GM12891 (cell line): ENCODE results near the gene GPBAR1.
A peak's percentile ranks its signal among the peaks of the same experiment; 100 is the strongest.

Source experiments
- DNase-seq: peaks from one replicate; pipeline ENCODE4 v3.0.0; 2011; ENCODE audit warnings: low spot score; ENCODE audit not compliant: insufficient read length
- FAIRE-seq: peaks from 2 replicates; lab custom pipeline; 2011; peaks lifted over from hg19 to GRCh38; lab: Jason Lieb, UNC
- PAX5 ChIP-seq: IDR thresholded peaks from 2 replicates; pipeline ENCODE4 v1.6.1; 2011; ENCODE audit warnings: low read length, moderate library complexity, mild to moderate bottlenecking; ENCODE audit not compliant: insufficient read depth, severe bottlenecking
- POLR2A ChIP-seq: IDR thresholded peaks from 2 replicates; pipeline ENCODE4 v1.6.1; 2011; ENCODE audit warnings: low read depth, low read length, control low read depth
- POLR2AphosphoS5 ChIP-seq: IDR thresholded peaks from 2 replicates; pipeline ENCODE4 v1.6.1; 2011; ENCODE audit warnings: low read depth, low read length, control low read depth
- POU2F2 ChIP-seq: IDR thresholded peaks from 2 replicates; pipeline ENCODE4 v1.6.1; 2011; ENCODE audit warnings: low read depth, mild to moderate bottlenecking, control low read depth, low read length, moderate library complexity
- SPI1 ChIP-seq: IDR thresholded peaks from 2 replicates; pipeline ENCODE4 v1.6.1; 2011; ENCODE audit warnings: low read depth, low read length, control low read depth
- TAF1 ChIP-seq: IDR thresholded peaks from 2 replicates; pipeline ENCODE4 v1.6.1; 2011; ENCODE audit warnings: low read depth, low read length, control low read depth

GPBAR1 gene

DNA sequence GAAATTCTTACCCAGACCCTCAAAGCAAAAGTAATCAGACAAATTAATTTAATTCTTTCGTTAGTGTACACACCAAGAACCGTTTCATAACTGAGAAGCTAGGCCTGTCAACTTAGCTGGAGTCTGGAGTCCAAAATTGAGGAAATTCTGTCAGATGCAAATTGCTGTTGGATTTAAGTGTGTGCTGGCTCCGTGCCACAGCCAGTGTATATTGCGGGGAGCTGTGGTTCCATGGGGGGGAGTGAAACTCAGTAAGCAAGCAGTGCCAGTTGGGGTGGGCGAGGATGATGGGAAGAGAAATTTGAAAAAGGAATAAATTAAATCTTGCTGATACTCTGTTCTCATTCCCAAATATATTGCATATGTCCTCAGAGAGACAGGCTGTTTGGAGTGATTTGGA is 39.8 kb upstream of the GPBAR1 start:
- TF ChIP-seq POLR2AphosphoS5 (no peak; the same call in 1 of the 2 replicates), POLR2A (no peak), POU2F2 (no peak), SPI1 (no peak), PAX5 (no peak), TAF1 (no peak)
- DNase-seq, result no peak
- no peak for FAIRE-seq

DNA sequence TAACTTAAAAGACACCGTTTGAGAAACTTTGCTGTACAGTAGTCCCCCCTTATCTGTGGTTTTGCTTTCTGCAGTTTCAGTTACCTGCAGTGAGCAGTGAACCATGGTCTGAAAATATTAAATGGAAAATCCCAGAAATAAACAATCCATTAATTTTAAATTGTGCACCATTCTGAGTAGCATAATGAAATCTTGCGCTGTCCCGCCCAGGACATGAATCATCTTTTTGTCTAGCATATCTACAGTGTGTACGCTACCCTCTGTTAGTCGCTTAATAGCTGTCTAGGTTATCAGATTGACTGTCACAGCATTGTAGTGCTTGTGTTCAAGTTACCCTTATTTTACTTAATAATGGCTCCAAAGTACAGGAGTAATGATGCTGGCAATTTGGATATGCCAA is 37.8 kb upstream of the GPBAR1 start:
- no peak for TF ChIP-seq POLR2A
- TF ChIP-seq SPI1, result no peak
- TF ChIP-seq TAF1, result no peak
- TF ChIP-seq PAX5, result no peak
- TF ChIP-seq POLR2AphosphoS5, result no peak
- TF ChIP-seq POU2F2, result no peak
- no peak for FAIRE-seq
- no peak for DNase-seq

DNA sequence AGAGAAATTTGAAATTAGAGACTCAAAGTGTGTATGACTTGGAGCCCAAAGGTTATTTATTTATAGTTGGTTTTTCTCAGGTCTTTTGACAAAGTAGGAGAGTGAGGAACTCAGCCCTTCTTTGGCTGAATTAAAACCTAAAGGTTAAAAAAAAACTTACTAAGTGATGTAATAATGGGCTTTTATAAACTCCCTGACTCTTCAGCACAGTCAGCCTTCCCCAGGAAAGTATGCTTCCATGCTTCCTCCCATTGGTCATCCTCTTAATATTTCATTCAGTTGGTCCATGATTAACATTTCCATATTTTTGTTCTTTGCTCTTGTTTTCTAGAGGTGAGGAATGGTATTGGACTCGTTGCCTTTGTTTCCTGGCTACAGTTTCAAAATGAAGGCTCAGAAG is 36.6 kb upstream of the GPBAR1 start:
- TF ChIP-seq TAF1 (no peak), SPI1 (no peak)
- no peak for FAIRE-seq
- DNase-seq, result no peak

DNA sequence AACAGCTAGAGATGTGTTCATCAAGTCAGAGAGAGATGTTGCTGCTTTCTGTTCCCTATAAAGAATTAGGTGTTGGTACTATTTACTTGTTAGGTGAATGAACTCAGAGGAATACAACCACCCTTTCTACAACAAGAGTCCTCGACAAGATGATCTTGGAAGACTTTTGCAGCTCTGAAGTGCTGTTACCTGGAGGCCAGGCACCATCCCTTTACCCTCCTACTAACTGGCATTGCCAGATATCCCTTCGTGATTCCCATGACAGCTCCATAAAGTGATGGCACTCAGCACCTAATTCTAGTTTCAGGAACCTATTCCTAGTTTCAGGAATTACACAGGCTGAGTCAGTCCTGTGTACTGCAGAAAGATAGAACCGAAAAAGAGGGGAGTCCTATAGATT is 33.9 kb upstream of the GPBAR1 start:
- TF ChIP-seq POLR2AphosphoS5 (0 out of 2 replicates have a peak, but pooled peaks have one; percentile 26), PAX5 (no peak), POLR2A (0 out of 2 replicates have a peak, but pooled peaks have one; percentile 23)
- FAIRE-seq, result no peak
- DNase-seq, result no peak

DNA sequence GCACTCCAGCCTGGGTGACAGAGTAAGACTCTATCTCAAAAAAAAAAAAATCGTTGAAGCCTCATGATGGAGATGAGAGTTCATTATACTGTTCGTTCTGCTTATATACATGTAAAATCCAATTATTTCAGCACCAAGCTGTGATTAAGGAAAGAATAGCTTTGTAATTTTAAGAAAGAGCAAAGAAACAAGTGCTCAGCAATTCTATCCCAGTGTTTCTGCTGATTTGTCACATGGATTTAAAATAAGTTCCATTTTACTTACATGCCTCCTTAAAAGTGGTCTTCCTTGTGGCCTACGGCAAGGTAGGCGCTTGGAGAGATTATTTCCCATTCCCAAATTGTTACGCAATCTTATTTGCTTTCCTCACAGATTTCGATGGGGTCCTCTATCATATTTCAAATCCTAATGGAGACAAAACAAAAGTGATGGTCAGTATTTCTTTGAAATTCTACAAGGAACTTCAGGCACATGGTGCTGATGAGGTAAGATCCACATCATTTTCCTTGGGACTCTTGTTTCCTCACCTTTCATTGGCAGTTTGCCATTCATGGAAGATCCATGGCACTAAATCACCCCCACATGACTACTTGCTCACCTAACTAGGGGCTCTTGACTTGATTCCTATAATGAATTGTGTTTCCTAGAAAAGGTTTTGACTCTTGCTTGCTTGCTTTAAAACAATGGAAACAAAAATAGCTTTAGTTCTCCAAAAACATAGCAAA is 32.3 kb upstream of the GPBAR1 start:
- DNase-seq (no peak), FAIRE-seq (no peak)
- TF ChIP-seq POLR2AphosphoS5, result 0 out of 2 replicates have a peak, but pooled peaks have one; percentile 18
- no peak for TF ChIP-seq SPI1

DNA sequence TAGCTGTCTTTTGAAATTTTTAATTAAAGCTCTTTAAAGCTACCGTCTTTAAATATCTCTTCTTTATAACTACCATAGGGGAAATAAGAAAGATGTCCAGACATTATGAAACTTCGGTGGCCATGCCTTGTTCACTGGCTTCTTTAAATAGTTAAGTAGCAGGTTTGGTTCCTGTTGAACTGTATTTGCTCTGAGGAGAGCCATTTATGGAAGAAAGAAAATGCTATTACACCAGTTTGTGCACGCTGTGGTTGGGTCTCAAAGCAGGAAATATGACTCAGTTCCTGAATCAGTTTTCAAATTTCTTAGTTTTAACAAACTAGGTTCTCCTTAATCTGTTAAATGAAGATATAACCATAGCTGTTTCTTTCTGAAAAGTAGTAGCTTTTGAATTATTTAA is 31.6 kb upstream of the GPBAR1 start:
- FAIRE-seq (peak; percentile 74), DNase-seq (peak; percentile 42)
- no peak for TF ChIP-seq POU2F2
- peak; percentile 51; the same call in 1 of the 2 replicates for TF ChIP-seq SPI1
- no peak for TF ChIP-seq TAF1
- no peak for TF ChIP-seq PAX5

DNA sequence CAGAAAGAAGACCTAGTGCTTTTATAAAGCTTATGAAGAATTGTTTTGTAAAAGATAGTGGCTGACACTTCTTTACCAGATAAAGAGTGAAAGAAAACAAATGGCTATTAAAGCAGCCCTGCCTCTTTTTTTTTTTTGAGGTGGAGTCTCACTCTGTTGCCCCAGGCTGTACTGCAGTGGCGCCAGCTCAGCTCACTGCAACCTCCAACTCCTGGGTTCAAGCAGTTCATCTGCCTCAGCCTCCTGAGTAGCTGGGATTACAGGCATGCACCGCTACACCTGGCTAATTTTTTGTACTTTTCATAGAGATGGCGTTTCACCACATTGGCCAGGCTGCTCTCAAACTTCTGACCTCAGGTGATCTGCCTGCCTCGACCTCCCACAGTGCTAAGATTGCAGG is 31.0 kb upstream of the GPBAR1 start:
- DNase-seq, result no peak
- TF ChIP-seq SPI1 (no peak), POLR2AphosphoS5 (peak; percentile 35; the same call in 1 of the 2 replicates)
- FAIRE-seq, result no peak

DNA sequence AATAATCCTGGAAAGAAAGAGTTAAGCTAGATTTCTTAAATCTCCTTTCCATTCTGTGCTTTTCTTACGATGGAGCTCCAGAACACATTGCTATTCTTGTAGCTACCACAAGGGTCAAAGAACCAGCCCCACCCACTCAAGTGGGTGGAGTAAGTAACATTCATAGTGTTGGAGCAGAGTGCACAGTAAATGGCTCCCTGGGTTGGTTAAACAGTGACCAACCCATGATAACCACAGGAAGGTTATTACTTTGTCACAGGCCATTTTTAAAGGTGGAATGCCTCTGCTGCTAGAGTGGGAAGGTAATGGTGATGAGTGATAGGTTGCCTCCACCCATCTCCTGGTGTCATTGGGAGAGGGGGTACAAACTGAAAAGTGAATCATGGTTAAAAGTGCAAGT is 29.9 kb upstream of the GPBAR1 start:
- DNase-seq, result no peak
- FAIRE-seq, result peak; percentile 80
- no peak for TF ChIP-seq SPI1

DNA sequence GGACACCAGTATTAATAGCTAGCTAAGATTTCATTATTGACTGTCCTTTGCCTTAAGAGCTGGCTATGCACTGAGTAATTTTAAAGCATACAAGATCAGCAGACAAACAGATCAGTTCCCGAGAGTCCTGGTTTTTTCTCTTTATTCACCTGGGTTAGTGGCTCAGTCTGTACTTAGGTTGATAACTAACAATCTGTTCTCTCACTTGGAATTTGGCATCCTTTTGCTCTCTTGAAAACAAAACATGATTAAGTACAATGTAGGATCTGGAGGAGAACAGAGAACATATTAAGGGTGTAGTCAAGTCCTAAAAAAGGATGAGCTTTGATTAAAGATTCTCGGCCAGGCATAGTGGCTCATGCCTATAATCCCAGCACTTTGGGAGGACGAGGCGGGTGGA is 27.3 kb upstream of the GPBAR1 start:
- FAIRE-seq, result no peak
- TF ChIP-seq POLR2A (no peak), PAX5 (no peak), TAF1 (no peak)
- DNase-seq, result no peak

DNA sequence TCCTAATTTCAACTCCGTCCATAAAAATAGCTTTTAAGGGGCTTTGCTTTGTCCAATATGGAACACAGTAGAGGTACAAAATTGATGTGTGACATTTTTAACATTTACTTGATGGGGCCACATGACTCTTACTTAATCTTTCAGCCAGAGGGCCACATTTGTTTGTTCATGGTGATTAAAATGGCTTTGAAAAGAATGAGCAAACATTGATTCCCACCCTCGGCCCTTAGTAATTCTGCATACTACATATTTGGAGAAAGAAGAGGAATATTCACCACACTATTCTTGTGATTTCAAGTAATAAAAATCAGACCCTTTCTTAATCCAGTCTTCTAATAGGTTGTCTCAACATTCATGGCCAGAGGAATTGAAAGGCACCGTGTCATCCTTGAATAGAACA is 26.3 kb upstream of the GPBAR1 start:
- no peak for TF ChIP-seq POLR2A
- TF ChIP-seq PAX5, result no peak
- TF ChIP-seq TAF1, result no peak
- no peak for TF ChIP-seq SPI1
- no peak for TF ChIP-seq POU2F2
- no peak for TF ChIP-seq POLR2AphosphoS5
- FAIRE-seq, result no peak
- no peak for DNase-seq

DNA sequence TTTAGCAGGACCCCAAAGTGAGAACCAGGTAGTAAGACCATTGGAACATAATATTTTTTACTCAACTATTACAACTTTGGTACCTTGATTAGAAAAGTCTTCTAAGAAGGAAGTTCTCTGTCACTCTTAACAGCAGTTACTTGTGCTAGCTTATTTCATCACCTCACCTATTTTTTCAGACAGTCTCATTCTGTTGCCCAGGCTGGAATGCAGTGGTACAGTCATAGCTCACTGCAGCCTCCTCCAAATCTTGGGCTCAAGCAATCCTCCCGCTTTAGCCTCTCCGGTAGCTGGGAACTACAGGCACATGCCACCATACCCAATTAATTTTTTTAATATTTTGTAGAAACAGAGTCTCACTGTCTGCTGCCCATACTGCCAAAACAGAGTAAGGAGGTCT is 25.8 kb upstream of the GPBAR1 start:
- DNase-seq (no peak), FAIRE-seq (no peak)
- TF ChIP-seq POLR2AphosphoS5, result no peak
- TF ChIP-seq POLR2A, result no peak
- TF ChIP-seq SPI1, result no peak
- no peak for TF ChIP-seq TAF1
- no peak for TF ChIP-seq POU2F2
- no peak for TF ChIP-seq PAX5
